SK-N-SH treated with all-trans-retinoic acid at 6 μM for 48 hours (cell line): Measurements from ENCODE around the gene GALM.
"Not testable (repeated sequence)": the region's sequence is repeated elsewhere in the genome, so short reads cannot be mapped to it uniquely, and the experiment has no call there.

Experiments
- ARNTL ChIP-seq: fragments of 450-650 bp; formaldehyde crosslinking; IDR thresholded peaks from 2 replicates; pipeline ENCODE4 v1.5.0; 2020; ENCODE audit warnings: low read depth, mild to moderate bottlenecking, moderate library complexity, borderline replicate concordance
- CREB5 ChIP-seq: fragments of 250-450 bp; sonication (Bioruptor Pico); IDR thresholded peaks from 2 replicates; pipeline ENCODE4 v1.5.1; 2020; ENCODE audit warnings: low read depth, mild to moderate bottlenecking, moderate library complexity
- CSDC2 ChIP-seq: fragments of 250-450 bp; sonication (Bioruptor Pico); IDR thresholded peaks from 2 replicates; pipeline ENCODE4 v1.5.0; 2020; ENCODE audit warnings: mild to moderate bottlenecking, moderate library complexity
- GLIS3 ChIP-seq: fragments of 250-450 bp; sonication (Bioruptor Pico); IDR thresholded peaks from 2 replicates; pipeline ENCODE4 v1.5.0; 2020; ENCODE audit warnings: mild to moderate bottlenecking, moderate library complexity
- OSR1 ChIP-seq: fragments of 250-450 bp; sonication (Bioruptor Pico); IDR thresholded peaks from 2 replicates; pipeline ENCODE4 v1.8.0; 2022; ENCODE audit warnings: moderate library complexity, mild to moderate bottlenecking, inconsistent platforms
- POU6F1 ChIP-seq: fragments of 250-450 bp; sonication (Bioruptor Pico); IDR thresholded peaks from 2 replicates; pipeline ENCODE4 v1.8.0; 2021; ENCODE audit warnings: low read depth, mild to moderate bottlenecking, moderate library complexity, borderline replicate concordance
- PPARA ChIP-seq: fragments of 250-450 bp; sonication (Bioruptor Pico); IDR thresholded peaks from 2 replicates; pipeline ENCODE4 v1.5.0; 2020; ENCODE audit warnings: mild to moderate bottlenecking, borderline replicate concordance
- RARB ChIP-seq: fragments of 250-450 bp; sonication (Bioruptor Pico); IDR thresholded peaks from 2 replicates; pipeline ENCODE4 v1.8.0; 2021; ENCODE audit warnings: mild to moderate bottlenecking, moderate library complexity
- SNAI2 ChIP-seq: fragments of 250-450 bp; sonication (Bioruptor Pico); IDR thresholded peaks from 2 replicates; pipeline ENCODE4 v1.5.0; 2020; ENCODE audit warnings: mild to moderate bottlenecking, moderate library complexity
- ZC3H10 ChIP-seq: fragments of 250-450 bp; sonication (Bioruptor Pico); IDR thresholded peaks from 2 replicates; pipeline ENCODE4 v1.5.1; 2021; ENCODE audit warnings: mild to moderate bottlenecking, moderate library complexity
- ZFP30 ChIP-seq: fragments of 450-650 bp; formaldehyde crosslinking; IDR thresholded peaks from 2 replicates; pipeline ENCODE4 v1.5.0; 2022; ENCODE audit warnings: mild to moderate bottlenecking, moderate library complexity

GRCh38 chr2:38703336-38703735, 37.4 kb downstream of the GALM start:
- TF ChIP-seq POU6F1 (CRISPR knock-in tag); RARB (CRISPR knock-in tag); GLIS3; ZFP30 (CRISPR knock-in tag); CREB5 (CRISPR knock-in tag); CSDC2 (CRISPR knock-in tag); SNAI2 (CRISPR knock-in tag); OSR1 (CRISPR knock-in tag); PPARA; ZC3H10; ARNTL (CRISPR knock-in tag): not testable (repeated sequence)
